Tongue (tissue), 2 donors: ENCODE measurements around the gene MFSD2A. TPM values are rescaled to one million over a fixed set of nuclear protein-coding genes. Genes with fewer than 3 reads are reported as not detected.
"Not testable (repeated sequence)": the region's sequence is repeated elsewhere in the genome, so short reads cannot be mapped to it uniquely, and the experiment has no call there.

Experiments used
- DNase-seq: peaks from one replicate; pipeline ENCODE4 v3.0.0-alpha.2; 2015
- total RNA-seq: library from RNA; depleted of rRNA; stranded (reverse); fragments of >200 nt; gene quantifications from one replicate; pipeline ENCODE4 v1.2.3, GENCODE V29; 2014

The MFSD2A gene
- 2.1 TPM for total RNA-seq

GRCh38 chr1:39954870-39955546 is at the start of gene MFSD2A:
MFSD2A (plus strand) TSS chr1:39955145; CDS start chr1:39955293, 148 bp downstream.
- peak; percentile 94 for DNase-seq

- DNase-seq = no peak
Measured at GRCh38 chr1:39905172-39905571, 49.8 kb upstream of the MFSD2A start.

GRCh38 chr1:39907528-39908453 is 47.2 kb upstream of the MFSD2A start:
- DNase-seq = no peak

- no peak for DNase-seq
Measured at GRCh38 chr1:39908534-39908933, 46.4 kb upstream of the MFSD2A start.

- DNase-seq = no peak
Measured at GRCh38 chr1:39910263-39910662, 44.7 kb upstream of the MFSD2A start.

GRCh38 chr1:39913136-39913535 is 41.8 kb upstream of the MFSD2A start:
- not testable (repeated sequence) for DNase-seq

- no peak for DNase-seq
Measured at GRCh38 chr1:39915499-39916129, 39.3 kb upstream of the MFSD2A start.

GRCh38 chr1:39917825-39918224 is 37.1 kb upstream of the MFSD2A start:
- no peak for DNase-seq

- peak; percentile 62 for DNase-seq
Measured at GRCh38 chr1:39919545-39919944, 35.4 kb upstream of the MFSD2A start.

- DNase-seq = peak; percentile 32
Measured at GRCh38 chr1:39922251-39922688, 32.7 kb upstream of the MFSD2A start.

- no peak for DNase-seq
Measured at GRCh38 chr1:39925721-39926342, 29.1 kb upstream of the MFSD2A start.

- no peak for DNase-seq
Measured at GRCh38 chr1:39926343-39926793, 28.6 kb upstream of the MFSD2A start.

GRCh38 chr1:39926820-39927219 is 28.1 kb upstream of the MFSD2A start:
- DNase-seq = peak; percentile 30

GRCh38 chr1:39927538-39927937 is 27.4 kb upstream of the MFSD2A start:
- DNase-seq = no peak

GRCh38 chr1:39928809-39929587 is 25.9 kb upstream of the MFSD2A start:
- DNase-seq = no peak

- no peak for DNase-seq
Measured at GRCh38 chr1:39933956-39934941, 20.7 kb upstream of the MFSD2A start.

GRCh38 chr1:39936724-39937491 is 18.0 kb upstream of the MFSD2A start:
- DNase-seq = no peak

GRCh38 chr1:39938856-39939255 is 16.1 kb upstream of the MFSD2A start:
- DNase-seq = no peak

- DNase-seq = no peak
Measured at GRCh38 chr1:39940253-39940652, 14.7 kb upstream of the MFSD2A start.
